HepG2 (cell line): Measurements from ENCODE around the gene PKLR. TPM values are rescaled to one million over a fixed set of nuclear protein-coding genes. Genes with fewer than 3 reads are reported as not detected.

ENCODE experiments used
- ARID2 ChIP-seq: sonication (generic); formaldehyde crosslinking; IDR thresholded peaks from 2 replicates; pipeline ENCODE4 v1.8.1; 2022; ENCODE audit warnings: mild to moderate bottlenecking, missing genetic modification reagents, borderline replicate concordance
- CCAR2 ChIP-seq: fragments of 200-400 bp; formaldehyde crosslinking; optimal IDR thresholded peaks from 2 replicates; pipeline ENCODE3; 2018; ENCODE audit warnings: low read depth, mild to moderate bottlenecking, low read length, moderate library complexity
- CHCHD3 ChIP-seq: sonication (generic); formaldehyde crosslinking; IDR thresholded peaks from 2 replicates; pipeline ENCODE4 v1.8.0; 2022; ENCODE audit warnings: mild to moderate bottlenecking, missing genetic modification reagents, moderate library complexity
- FOXO1 ChIP-seq: sonication (generic); formaldehyde crosslinking; IDR thresholded peaks from 2 replicates; pipeline ENCODE4 v1.4.0; 2020; ENCODE audit warnings: missing genetic modification reagents
- GMEB1 ChIP-seq: sonication (generic); formaldehyde crosslinking; IDR thresholded peaks from 2 replicates; pipeline ENCODE4 v1.5.1; 2020; ENCODE audit warnings: missing genetic modification reagents, mild to moderate bottlenecking, borderline replicate concordance
- GZF1 ChIP-seq: sonication (generic); formaldehyde crosslinking; IDR thresholded peaks from 2 replicates; pipeline ENCODE4 v1.5.1; 2020; ENCODE audit warnings: mild to moderate bottlenecking, missing genetic modification reagents
- HNF4A ChIP-seq: sonication (generic); formaldehyde crosslinking; IDR thresholded peaks from 2 replicates; pipeline ENCODE4 v1.4.0; 2020; ENCODE audit warnings: missing genetic modification reagents
- JDP2 ChIP-seq: sonication (generic); formaldehyde crosslinking; IDR thresholded peaks from 2 replicates; pipeline ENCODE4 v1.8.1; 2022; ENCODE audit warnings: missing genetic modification reagents, borderline replicate concordance
- MYC ChIP-seq: sonication (generic); formaldehyde crosslinking; IDR thresholded peaks from 2 replicates; pipeline ENCODE4 v1.9.0; 2021; ENCODE audit warnings: missing genetic modification reagents, borderline replicate concordance
- RARA ChIP-seq: IDR thresholded peaks from 2 replicates; pipeline ENCODE4 v1.6.1; 2016; ENCODE audit warnings: missing genetic modification reagents, missing compliant biosample characterization
- RBFOX2 ChIP-seq: fragments of 200-400 bp; formaldehyde crosslinking; IDR thresholded peaks from 2 replicates; pipeline ENCODE4 v1.6.1; 2017; ENCODE audit warnings: low read depth, mild to moderate bottlenecking, low read length
- SETDB1 ChIP-seq: sonication (generic); formaldehyde crosslinking; IDR thresholded peaks from 2 replicates; pipeline ENCODE4 v1.5.1; 2020; ENCODE audit warnings: missing genetic modification reagents, mild to moderate bottlenecking, borderline replicate concordance
- TBL1XR1 ChIP-seq: fragments of 150-350 bp; IDR thresholded peaks from 2 replicates; pipeline ENCODE4 v1.6.1; 2014; ENCODE audit warnings: borderline replicate concordance, low read length; ENCODE audit not compliant: partially characterized antibody
- UBTF ChIP-seq: sonication (generic); formaldehyde crosslinking; IDR thresholded peaks from 2 replicates; pipeline ENCODE4 v1.4.0; 2020; ENCODE audit warnings: mild to moderate bottlenecking, missing genetic modification reagents
- ZNF558 ChIP-seq: sonication (generic); formaldehyde crosslinking; IDR thresholded peaks from 2 replicates; pipeline ENCODE4 v1.9.0; 2022; ENCODE audit warnings: mild to moderate bottlenecking, missing genetic modification reagents, borderline replicate concordance
- polyA plus RNA-seq, 8 experiments: library from polyadenylated mRNA; depleted of rRNA in 3 of 8; stranded (reverse) in 7 of 8; unstranded in 1 of 8; fragments of >200 nt; fragmentation: Illumina TruSeq in 4 of 8; extraction: Trizol in 4 of 8; gene quantifications; 2 replicates each; pipeline versions ENCODE4 v1.2.1 to v1.2.3, GENCODE V29; 2011 to 2016; ENCODE audit warnings: low read depth in 4 of 8, missing spikeins in 1 of 8, mixed read lengths in 1 of 8; ENCODE audit not compliant: insufficient read depth in 1 of 8
- total RNA-seq, 5 experiments: library from RNA; depleted of rRNA; stranded (reverse); fragments of >200 nt; fragmentation: Illumina TruSeq; extraction: Trizol; gene quantifications; 2 replicates each; pipeline ENCODE4 v1.2.3, GENCODE V29; 2016; ENCODE audit warnings: low read depth in 1 of 5
- TF ChIP-seq, protein P1 (sequence below): sonication (generic); formaldehyde crosslinking; IDR thresholded peaks from 2 replicates; pipeline ENCODE4 v1.9.0; 2022; ENCODE audit warnings: missing genetic modification reagents, mild to moderate bottlenecking, borderline replicate concordance
- TF ChIP-seq, protein P2 (sequence below): sonication (generic); formaldehyde crosslinking; IDR thresholded peaks from 2 replicates; pipeline ENCODE4 v1.4.0; 2020; ENCODE audit warnings: missing genetic modification reagents, borderline replicate concordance
- TF ChIP-seq, protein P3 (sequence below): sonication (generic); formaldehyde crosslinking; IDR thresholded peaks from 2 replicates; pipeline ENCODE4 v1.4.0; 2020; ENCODE audit warnings: mild to moderate bottlenecking, missing genetic modification reagents

PKLR gene
- total and polyA plus RNA-seq, 2 of the 13 experiments (the other 11 are each of a cell fraction or from before 2014, with no cell fraction given) = 10.3 to 29.3 TPM

- TF ChIP-seq GMEB1 (no peak; the same call in 1 of the 2 replicates), ZNF558 (peak; percentile 55; the same call in 1 of the 2 replicates), CHCHD3 (CRISPR knock-in tag) (no peak), RBFOX2 (peak; percentile 47), UBTF (peak; percentile 72), ARID2 (CRISPR knock-in tag) (no peak), SETDB1 (CRISPR knock-in tag) (no peak), JDP2 (CRISPR knock-in tag) (no peak), TBL1XR1 (no peak), RARA (CRISPR knock-in tag) (0 out of 2 replicates have a peak, but pooled peaks have one; percentile 35), MYC (CRISPR knock-in tag) (0 out of 2 replicates have a peak, but pooled peaks have one; percentile 52), CCAR2 (no peak), HNF4A (CRISPR knock-in tag) (no peak), FOXO1 (CRISPR knock-in tag) (no peak), GZF1 (CRISPR knock-in tag) (no peak)
- TF ChIP-seq, protein P1, sequence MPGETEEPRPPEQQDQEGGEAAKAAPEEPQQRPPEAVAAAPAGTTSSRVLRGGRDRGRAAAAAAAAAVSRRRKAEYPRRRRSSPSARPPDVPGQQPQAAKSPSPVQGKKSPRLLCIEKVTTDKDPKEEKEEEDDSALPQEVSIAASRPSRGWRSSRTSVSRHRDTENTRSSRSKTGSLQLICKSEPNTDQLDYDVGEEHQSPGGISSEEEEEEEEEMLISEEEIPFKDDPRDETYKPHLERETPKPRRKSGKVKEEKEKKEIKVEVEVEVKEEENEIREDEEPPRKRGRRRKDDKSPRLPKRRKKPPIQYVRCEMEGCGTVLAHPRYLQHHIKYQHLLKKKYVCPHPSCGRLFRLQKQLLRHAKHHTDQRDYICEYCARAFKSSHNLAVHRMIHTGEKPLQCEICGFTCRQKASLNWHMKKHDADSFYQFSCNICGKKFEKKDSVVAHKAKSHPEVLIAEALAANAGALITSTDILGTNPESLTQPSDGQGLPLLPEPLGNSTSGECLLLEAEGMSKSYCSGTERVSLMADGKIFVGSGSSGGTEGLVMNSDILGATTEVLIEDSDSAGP (CRISPR knock-in tag) = no peak; the same call in 1 of the 2 replicates
- TF ChIP-seq, protein P2, sequence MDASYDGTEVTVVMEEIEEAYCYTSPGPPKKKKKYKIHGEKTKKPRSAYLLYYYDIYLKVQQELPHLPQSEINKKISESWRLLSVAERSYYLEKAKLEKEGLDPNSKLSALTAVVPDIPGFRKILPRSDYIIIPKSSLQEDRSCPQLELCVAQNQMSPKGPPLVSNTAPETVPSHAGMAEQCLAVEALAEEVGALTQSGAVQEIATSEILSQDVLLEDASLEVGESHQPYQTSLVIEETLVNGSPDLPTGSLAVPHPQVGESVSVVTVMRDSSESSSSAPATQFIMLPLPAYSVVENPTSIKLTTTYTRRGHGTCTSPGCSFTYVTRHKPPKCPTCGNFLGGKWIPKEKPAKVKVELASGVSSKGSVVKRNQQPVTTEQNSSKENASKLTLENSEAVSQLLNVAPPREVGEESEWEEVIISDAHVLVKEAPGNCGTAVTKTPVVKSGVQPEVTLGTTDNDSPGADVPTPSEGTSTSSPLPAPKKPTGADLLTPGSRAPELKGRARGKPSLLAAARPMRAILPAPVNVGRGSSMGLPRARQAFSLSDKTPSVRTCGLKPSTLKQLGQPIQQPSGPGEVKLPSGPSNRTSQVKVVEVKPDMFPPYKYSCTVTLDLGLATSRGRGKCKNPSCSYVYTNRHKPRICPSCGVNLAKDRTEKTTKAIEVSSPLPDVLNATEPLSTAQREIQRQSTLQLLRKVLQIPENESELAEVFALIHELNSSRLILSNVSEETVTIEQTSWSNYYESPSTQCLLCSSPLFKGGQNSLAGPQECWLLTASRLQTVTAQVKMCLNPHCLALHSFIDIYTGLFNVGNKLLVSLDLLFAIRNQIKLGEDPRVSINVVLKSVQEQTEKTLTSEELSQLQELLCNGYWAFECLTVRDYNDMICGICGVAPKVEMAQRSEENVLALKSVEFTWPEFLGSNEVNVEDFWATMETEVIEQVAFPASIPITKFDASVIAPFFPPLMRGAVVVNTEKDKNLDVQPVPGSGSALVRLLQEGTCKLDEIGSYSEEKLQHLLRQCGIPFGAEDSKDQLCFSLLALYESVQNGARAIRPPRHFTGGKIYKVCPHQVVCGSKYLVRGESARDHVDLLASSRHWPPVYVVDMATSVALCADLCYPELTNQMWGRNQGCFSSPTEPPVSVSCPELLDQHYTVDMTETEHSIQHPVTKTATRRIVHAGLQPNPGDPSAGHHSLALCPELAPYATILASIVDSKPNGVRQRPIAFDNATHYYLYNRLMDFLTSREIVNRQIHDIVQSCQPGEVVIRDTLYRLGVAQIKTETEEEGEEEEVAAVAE = peak; percentile 64; the same call in 1 of the 2 replicates
- TF ChIP-seq, protein P3, sequence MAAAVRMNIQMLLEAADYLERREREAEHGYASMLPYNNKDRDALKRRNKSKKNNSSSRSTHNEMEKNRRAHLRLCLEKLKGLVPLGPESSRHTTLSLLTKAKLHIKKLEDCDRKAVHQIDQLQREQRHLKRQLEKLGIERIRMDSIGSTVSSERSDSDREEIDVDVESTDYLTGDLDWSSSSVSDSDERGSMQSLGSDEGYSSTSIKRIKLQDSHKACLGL (CRISPR knock-in tag) = no peak
Observed at GRCh38 chr1:155322953-155323728, 21.9 kb upstream of the PKLR start (continued).
